SK-N-SH (cell line): ENCODE data around the gene PROX2. TPM values are rescaled to one million over a fixed set of nuclear protein-coding genes. Genes with fewer than 3 reads are reported as not detected.

Experiments used
- CTCF ChIA-PET: fragments of 300-600, 350-600 bp; formaldehyde crosslinking; extraction: SDS; loops from one replicate; lab custom pipeline; 2021; lab: Yijun Ruan, JAX
- POLR2A ChIA-PET: fragments of 350-600 bp; sonication (Branson Sonifier 250); formaldehyde crosslinking; extraction: SDS; loops from one replicate; lab custom pipeline; 2020; ENCODE audit warnings: antibody characterized with exemption, inconsistent platforms; lab: Yijun Ruan, JAX
- DNase-seq: peaks from one replicate; pipeline ENCODE4 v3.0.0; 2012
- H2AFZ ChIP-seq: fragments of 200-600 bp; sonication (generic); 2 replicates; pipeline ENCODE4 v1.8.1; 2016; ENCODE audit warnings: antibody characterized with exemption, mild to moderate bottlenecking, low read depth
- H3F3A ChIP-seq: fragments of 200-600 bp; sonication (generic); replicated peaks from 2 replicates; pipeline ENCODE3; 2016; ENCODE audit warnings: antibody characterized with exemption, mild to moderate bottlenecking; ENCODE audit not compliant: insufficient read depth
- H3K27ac ChIP-seq, 2 experiments: fragments of 200-500 bp in 1 of 2; fragments of 200-600 bp in 1 of 2; sonication (Bioruptor generic) in 1 of 2; sonication (generic), shearing (Covaris generic) in 1 of 2; 2 replicates each; pipeline versions ENCODE4 v1.5.1 to v1.6.1; 2014 to 2016; ENCODE audit warnings: low read depth in 2 of 2, inconsistent platforms in 1 of 2, low read length in 1 of 2, mild to moderate bottlenecking in 1 of 2, mixed read lengths in 1 of 2
- H3K27me3 ChIP-seq: fragments of 200-600 bp; sonication (generic), shearing (Covaris generic); 2 replicates; pipeline ENCODE4 v1.6.1; 2016; ENCODE audit warnings: mixed run types; ENCODE audit not compliant: insufficient read depth
- H3K36me3 ChIP-seq, 2 experiments: fragments of 200-500 bp in 1 of 2; fragments of 200-600 bp in 1 of 2; sonication (Bioruptor generic) in 1 of 2; sonication (generic) in 1 of 2; replicated peaks in 1 of 2; 2 replicates each; pipeline versions ENCODE3 to v1.5.1; 2014 to 2016; ENCODE audit warnings: low read length in 1 of 2, mild to moderate bottlenecking in 1 of 2; ENCODE audit not compliant: insufficient read depth in 2 of 2, control insufficient read depth in 1 of 2
- H3K4me1 ChIP-seq, 2 experiments: fragments of 200-500 bp in 1 of 2; fragments of 200-600 bp in 1 of 2; sonication (Bioruptor generic) in 1 of 2; sonication (generic), shearing (Covaris generic) in 1 of 2; 2 replicates each; pipeline versions ENCODE4 v1.5.1 to v1.6.1; 2014 to 2016; ENCODE audit warnings: low read depth in 1 of 2, low read length in 1 of 2, mixed run types in 1 of 2; ENCODE audit not compliant: insufficient read depth in 2 of 2, control insufficient read depth in 1 of 2
- H3K4me2 ChIP-seq: fragments of 200-600 bp; sonication (generic), shearing (Covaris generic); 2 replicates; pipeline ENCODE4 v1.6.1; 2017; ENCODE audit warnings: mixed run types
- H3K4me3 ChIP-seq, 2 experiments: fragments of 200-500 bp in 1 of 2; fragments of 200-600 bp in 1 of 2; sonication (Bioruptor generic) in 1 of 2; sonication (generic), shearing (Covaris generic) in 1 of 2; 2 replicates each; pipeline versions ENCODE4 v1.5.1 to v1.8.1; 2014 to 2016; ENCODE audit warnings: low read depth in 2 of 2, inconsistent platforms in 1 of 2, low read length in 1 of 2, mild to moderate bottlenecking in 1 of 2, mixed read lengths in 1 of 2, moderate library complexity in 1 of 2
- H3K79me2 ChIP-seq: fragments of 200-600 bp; sonication (generic); 2 replicates; pipeline ENCODE4 v1.8.1; 2017; ENCODE audit warnings: mild to moderate bottlenecking; ENCODE audit not compliant: insufficient read depth
- H3K9ac ChIP-seq: fragments of 200-600 bp; sonication (generic); 2 replicates; pipeline ENCODE4 v1.6.1; 2017; ENCODE audit warnings: mixed run types
- H3K9me2 ChIP-seq: fragments of 200-600 bp; sonication (generic); 2 replicates; pipeline ENCODE4 v1.6.1; 2017; ENCODE audit warnings: mixed run types
- H3K9me3 ChIP-seq: fragments of 200-600 bp; sonication (generic); 2 replicates; pipeline ENCODE4 v1.6.1; 2017; ENCODE audit warnings: mixed run types, mild to moderate bottlenecking, moderate library complexity
- H4K20me1 ChIP-seq: fragments of 200-600 bp; sonication (generic); 2 replicates; pipeline ENCODE4 v1.6.1; 2017; ENCODE audit warnings: mild to moderate bottlenecking, mixed run types; ENCODE audit not compliant: insufficient read depth
- ELF1 ChIP-seq: IDR thresholded peaks from 2 replicates; pipeline ENCODE4 v1.4.0; 2012
- EP300 ChIP-seq, 2 experiments: IDR thresholded peaks; 2 replicates each; pipeline versions ENCODE4 v1.4.0 to v1.6.1; 2012; ENCODE audit warnings: borderline replicate concordance in 1 of 2, low read depth in 1 of 2, low read length in 1 of 2
- FOSL2 ChIP-seq: IDR thresholded peaks from 2 replicates; pipeline ENCODE4 v1.4.0; 2012; ENCODE audit warnings: low read depth, mild to moderate bottlenecking, moderate library complexity, borderline replicate concordance
- FOXM1 ChIP-seq: IDR thresholded peaks from 2 replicates; pipeline ENCODE4 v1.4.0; 2012; ENCODE audit warnings: low read depth, mild to moderate bottlenecking
- GATA2 ChIP-seq: sonication (generic); formaldehyde crosslinking; IDR thresholded peaks from 2 replicates; pipeline ENCODE4 v1.5.0; 2020; ENCODE audit warnings: mild to moderate bottlenecking, missing genetic modification reagents
- IRF3 ChIP-seq: fragments of 150-350 bp; IDR thresholded peaks from 2 replicates; pipeline ENCODE4 v1.6.1; 2016; ENCODE audit warnings: mild to moderate bottlenecking, low read depth, low read length
- JUND ChIP-seq: IDR thresholded peaks from 2 replicates; pipeline ENCODE4 v1.4.0; 2012
- MAX ChIP-seq: IDR thresholded peaks from 2 replicates; pipeline ENCODE4 v1.4.0; 2012; ENCODE audit warnings: low read depth
- MEF2A ChIP-seq: IDR thresholded peaks from 2 replicates; pipeline ENCODE4 v1.4.0; 2012; ENCODE audit warnings: low read depth, borderline replicate concordance
- NFIC ChIP-seq: IDR thresholded peaks from 2 replicates; pipeline ENCODE4 v1.4.0; 2012; ENCODE audit warnings: borderline replicate concordance
- NRF1 ChIP-seq: IDR thresholded peaks from 2 replicates; pipeline ENCODE4 v1.6.1; 2012; ENCODE audit warnings: low read depth, mild to moderate bottlenecking, low read length
- POLR2AphosphoS5 ChIP-seq: IDR thresholded peaks from 2 replicates; pipeline ENCODE4 v1.6.1; 2012; ENCODE audit warnings: low read depth, low read length
- REST ChIP-seq: IDR thresholded peaks from 2 replicates; pipeline ENCODE4 v1.6.1; 2012; ENCODE audit warnings: mild to moderate bottlenecking, low read depth, low read length, moderate library complexity
- RFX5 ChIP-seq: IDR thresholded peaks from 2 replicates; pipeline ENCODE4 v1.6.1; 2012; ENCODE audit warnings: mild to moderate bottlenecking, improper control_type of control experiment, low read length
- SIN3A ChIP-seq: IDR thresholded peaks from 2 replicates; pipeline ENCODE4 v1.6.1; 2012; ENCODE audit warnings: low read depth, mild to moderate bottlenecking, low read length, moderate library complexity, borderline replicate concordance
- SMC3 ChIP-seq: IDR thresholded peaks from 2 replicates; pipeline ENCODE4 v1.6.1; 2012; ENCODE audit warnings: low read depth, low read length, improper control_type of control experiment
- TAF1 ChIP-seq: IDR thresholded peaks from 2 replicates; pipeline ENCODE4 v1.6.1; 2012; ENCODE audit warnings: low read depth, mild to moderate bottlenecking, low read length, moderate library complexity, borderline replicate concordance
- TCF12 ChIP-seq: IDR thresholded peaks from 2 replicates; pipeline ENCODE4 v1.4.0; 2012
- TEAD4 ChIP-seq: IDR thresholded peaks from 2 replicates; pipeline ENCODE4 v1.4.0; 2012; ENCODE audit warnings: mild to moderate bottlenecking, borderline replicate concordance; ENCODE audit not compliant: insufficient read depth
- WGBS: methylation state at CpG from one replicate; pipeline ENCODE4 v1.1.6; 2017; ENCODE audit warnings: low lambda C conversion rate; 5-methylcytosine and 5-hydroxymethylcytosine counted together
- polyA plus RNA-seq, 3 experiments: library from polyadenylated mRNA; depleted of rRNA; stranded (reverse); fragments of >200 nt; gene quantifications; 2 replicates each; pipeline ENCODE4 v1.2.3, GENCODE V29; 2012

PROX2 gene
- polyA plus RNA-seq, 1 of the 3 experiments (the other 2 are of a cell fraction): not detected

- Histone ChIP-seq H3K4me2 (peak overlapping the region; percentile 37; the same call in 1 of the 2 replicates), H3K4me3 (no peak overlapping the region), H3K27me3 (no peaks in the 10 kb centered on the region), H3K79me2 (peaks cover 92% of the 10 kb centered on the region), H3K27ac (peak overlapping the region in 1 of 2 experiments; percentile 53; a peak in 2 of 4 replicates), H3K9me3 (no peaks in the 10 kb centered on the region), H3K9ac (no peak overlapping the region), H3F3A (peaks cover 24% of the 10 kb centered on the region), H2AFZ (no peak overlapping the region), H3K4me1 (peaks cover 13 to 26% of the 10 kb centered on the region in 2 experiments; a peak in 3 of 4 replicates), H3K36me3 (peaks cover 29 to 40% of the 10 kb centered on the region in 2 experiments), H3K9me2 (no peaks in the 10 kb centered on the region), H4K20me1 (peaks cover 66% of the 10 kb centered on the region)
- CTCF ChIA-PET: interaction anchor here (0.6 to 17.2 kb wide), 5 partner anchors 9 to 329 kb away, joined by 3 to 134 read pairs (median 4); no protein-coding TSS in a partner anchor
- POLR2A ChIA-PET: no interaction called here
- WGBS: 61% methylated on average over 3 of the region's 3 CpGs
- TF ChIP-seq TCF12 (peak; percentile 83), RFX5 (no peak), FOSL2 (peak; percentile 41; the same call in 1 of the 2 replicates), EP300 (IDR thresholded peaks at IDR 0.05; ENCODE audit: borderline replicate concordance in 1 of 2, low read depth in 1 of 2, low read length in 1 of 2) (peak in 1 of 2 experiments; percentile 31; a peak in 1 of 4 replicates), GATA2 (CRISPR knock-in tag) (no peak), SIN3A (0 out of 2 replicates have a peak, but pooled peaks have one; percentile 57), JUND (peak; percentile 29), MAX (peak; percentile 46; the same call in 1 of the 2 replicates), TEAD4 (peak; percentile 38; the same call in 1 of the 2 replicates), POLR2AphosphoS5 (peak; percentile 65; the same call in 1 of the 2 replicates)
- DNase-seq: no peak
Observed at GRCh38 chr14:74886001-74886400, 10.1 kb upstream of the PROX2 start.

GRCh38 chr14:74882103-74882920 lies 6.4 kb upstream of the PROX2 start:
- Histone ChIP-seq H3K36me3 (peaks cover 8% of the 10 kb centered on the region in 2 experiments), H3F3A (peaks cover 19% of the 10 kb centered on the region), H3K9me3 (no peaks in the 10 kb centered on the region), H3K27me3 (no peaks in the 10 kb centered on the region), H3K4me2 (peak overlapping the region; percentile 98), H3K4me1 (peaks cover 0 to 21% of the 10 kb centered on the region in 2 experiments; a peak in 2 of 4 replicates), H3K4me3 (peak overlapping the region; percentile 86 to 92), H3K9me2 (no peaks in the 10 kb centered on the region), H2AFZ (peak overlapping the region; percentile 99), H3K27ac (peak overlapping the region; percentile 80 to 88), H3K79me2 (peaks cover 56% of the 10 kb centered on the region), H4K20me1 (peaks cover 52% of the 10 kb centered on the region), H3K9ac (peak overlapping the region; percentile 94)
- DNase-seq: peak; percentile 29
- POLR2A ChIA-PET: interaction anchor here (0.9 to 1.2 kb wide), 3 partner anchors 11 to 23 kb away, joined by 3 read pairs; no protein-coding TSS in a partner anchor
- WGBS: 2% methylated on average over 24 of the region's 49 CpGs
- CTCF ChIA-PET: interaction anchor here (0.9 to 17.2 kb wide), 8 partner anchors 15 to 424 kb away, joined by 3 to 134 read pairs (median 3); no protein-coding TSS in a partner anchor
- TF ChIP-seq MAX: no peak
- TF ChIP-seq FOXM1: no peak
- TF ChIP-seq TAF1: no peak
- no peak for TF ChIP-seq GATA2 (CRISPR knock-in tag)
- no peak for TF ChIP-seq NFIC
- no peak for TF ChIP-seq IRF3
- no peak for TF ChIP-seq MEF2A
- TF ChIP-seq REST: no peak
- no peak for TF ChIP-seq NRF1
- no peak for TF ChIP-seq RFX5
- no peak for TF ChIP-seq TCF12
- TF ChIP-seq SMC3: no peak
- no peak for TF ChIP-seq ELF1
- TF ChIP-seq FOSL2: no peak
